Dendritic cell treated with granulocyte-macrophage colony-stimulating factor and Interleukin-4, amounts not matched to agents 40 ng/mL and 50 ng/mL, for 4 days (primary cell): ENCODE results near the gene OSGIN1.

ENCODE experiments used
- H3K27ac Mint-ChIP-seq: one replicate; pipeline ENCODE4 v1.8.0; 2022; ENCODE audit warnings: mild to moderate bottlenecking, mixed read lengths
- H3K27me3 Mint-ChIP-seq: one replicate; pipeline ENCODE4 v1.8.0; 2022; ENCODE audit warnings: mild to moderate bottlenecking, mixed read lengths
- H3K36me3 Mint-ChIP-seq: one replicate; pipeline ENCODE4 v1.8.0; 2022; ENCODE audit warnings: low read depth, mixed read lengths
- H3K4me1 Mint-ChIP-seq: one replicate; pipeline ENCODE4 v1.8.0; 2022; ENCODE audit warnings: low read depth, mixed read lengths
- H3K4me3 Mint-ChIP-seq: one replicate; pipeline ENCODE4 v1.8.0; 2022; ENCODE audit warnings: mild to moderate bottlenecking, moderate library complexity, mixed read lengths
- H3K9me3 Mint-ChIP-seq: one replicate; pipeline ENCODE4 v1.8.0; 2022; ENCODE audit warnings: mixed read lengths
- intact Hi-C: fragments of 100-400 bp; cut with micrococcal nuclease; formaldehyde crosslinking; loops from one replicate; pipeline ENCODE4 v1.15.0; 2022

OSGIN1 gene

DNA sequence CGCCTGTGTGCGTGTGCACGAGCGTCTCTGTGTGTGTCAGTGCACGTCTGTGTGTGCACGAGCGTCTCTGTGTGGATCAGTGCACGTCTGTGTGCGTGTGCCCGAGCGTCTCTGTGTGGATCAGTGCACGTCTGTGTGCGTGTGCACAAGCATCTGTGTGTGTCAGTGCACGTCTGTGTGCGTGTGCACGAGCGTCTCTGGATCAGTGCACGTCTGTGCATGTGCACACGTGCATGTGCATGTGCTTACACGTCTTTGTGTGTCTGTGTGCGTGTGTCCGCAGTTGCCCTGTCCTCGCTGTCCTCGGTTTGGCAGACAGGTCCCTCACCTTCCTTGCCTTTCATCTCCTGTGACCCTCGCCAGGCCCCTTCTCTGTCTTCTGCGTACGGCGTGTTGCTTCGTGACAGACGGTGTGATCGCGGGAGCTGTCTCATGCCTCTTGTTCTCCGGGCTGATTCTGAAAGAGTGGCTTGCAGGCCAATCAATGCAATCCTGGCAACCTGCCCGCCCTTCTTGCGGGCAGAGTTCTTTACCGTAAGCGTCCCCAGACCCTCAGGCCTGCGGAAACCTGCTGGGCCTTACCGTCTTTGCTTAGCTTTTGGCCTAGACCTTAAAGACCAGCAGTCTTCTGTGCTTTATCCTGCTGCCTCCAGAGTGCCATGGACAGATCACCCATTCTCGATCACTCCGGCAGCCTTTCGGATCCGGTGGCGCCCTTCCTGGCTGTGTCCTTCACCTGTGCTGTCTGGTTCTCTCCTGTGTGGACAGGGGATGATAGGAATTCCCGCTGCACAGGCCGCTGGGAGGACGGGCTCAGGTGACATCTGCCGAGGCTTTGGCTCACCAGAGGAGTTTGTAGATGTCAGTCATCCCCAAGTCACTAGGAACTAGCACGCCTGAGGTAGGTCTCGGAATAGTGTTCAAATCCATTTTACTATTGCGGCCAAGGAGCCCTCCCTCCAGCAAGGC lies 35.6 kb upstream of the OSGIN1 start:
- Mint-ChIP-seq H3K4me1 (no peaks in the 10 kb centered on the region), H3K4me3 (no peak overlapping the region), H3K27me3 (no peaks in the 10 kb centered on the region), H3K9me3 (no peaks in the 10 kb centered on the region), H3K27ac (no peak overlapping the region), H3K36me3 (peaks cover 100% of the 10 kb centered on the region)
- intact Hi-C loops: no loop called here

DNA sequence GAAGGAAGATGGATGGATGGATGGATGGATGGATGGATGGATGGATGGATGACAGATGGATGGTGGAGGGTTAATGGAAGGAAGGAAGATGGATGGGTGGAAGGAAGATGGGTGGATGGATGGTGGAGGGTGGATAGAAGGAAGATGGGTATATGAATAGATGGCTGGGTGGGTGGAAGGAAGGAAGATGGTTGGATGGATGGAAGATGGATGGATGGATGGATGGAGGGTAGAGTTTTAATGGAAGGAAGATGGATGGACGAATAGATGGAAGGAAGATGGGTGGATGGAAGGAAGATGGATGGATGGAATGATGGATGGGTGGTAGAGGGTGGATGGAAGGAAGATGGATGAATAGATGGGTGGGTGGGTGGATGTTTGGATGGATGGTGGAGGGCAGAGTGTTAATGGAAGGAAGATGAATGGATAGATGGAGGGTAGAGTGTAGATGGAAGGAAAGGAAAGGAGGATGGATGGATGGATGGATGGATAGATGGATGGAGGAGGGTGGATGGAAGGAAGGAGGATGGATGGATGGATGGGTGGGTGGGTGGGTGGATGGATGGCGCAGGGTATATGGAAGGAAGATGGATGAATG lies 32.0 kb upstream of the OSGIN1 start:
- H3K27me3 Mint-ChIP-seq: no peaks in the 10 kb centered on the region
- H3K36me3 Mint-ChIP-seq: peaks cover 94% of the 10 kb centered on the region
- no peaks in the 10 kb centered on the region for H3K4me1 Mint-ChIP-seq
- H3K27ac Mint-ChIP-seq: no peak overlapping the region
- intact Hi-C loops: no loop called here
- no peak overlapping the region for H3K4me3 Mint-ChIP-seq
- H3K9me3 Mint-ChIP-seq: no peaks in the 10 kb centered on the region

DNA sequence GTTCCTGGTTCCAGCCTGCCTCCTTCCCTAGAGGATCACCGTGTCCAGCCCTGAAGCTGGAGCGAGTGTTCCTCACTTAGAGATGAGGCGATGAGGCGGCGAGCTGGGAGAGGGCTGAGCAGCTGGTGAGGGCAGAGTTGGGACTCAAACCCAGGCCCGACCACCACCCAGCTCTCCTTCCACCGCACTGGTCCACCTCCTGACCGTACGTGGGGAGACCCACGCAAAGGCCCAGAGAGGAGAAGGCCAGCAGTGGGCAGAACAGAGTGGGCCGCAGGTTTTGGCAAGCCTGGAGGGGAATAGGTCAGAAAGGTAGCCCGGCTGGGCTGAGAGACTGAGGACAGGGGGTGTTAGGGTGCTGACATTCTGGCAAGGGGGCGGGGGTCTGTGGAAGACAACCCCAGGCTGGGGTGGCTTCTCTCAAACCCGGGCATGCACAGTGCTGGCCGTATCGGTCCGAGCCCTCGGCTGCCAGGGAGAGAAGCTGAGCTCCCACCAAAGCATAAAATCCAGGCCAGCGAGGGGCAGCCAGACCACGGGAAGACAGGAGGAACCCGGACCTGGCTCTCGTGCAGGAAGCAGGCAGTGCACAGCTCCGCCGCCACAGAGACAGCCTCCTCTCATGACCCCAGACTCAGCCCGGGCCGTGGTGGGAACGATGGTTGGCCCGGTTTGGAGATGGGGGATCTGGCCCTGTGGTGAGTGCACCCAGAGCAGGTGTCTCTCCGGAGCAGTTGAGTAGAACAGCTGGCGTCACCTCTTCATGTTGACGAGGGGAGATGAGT lies 29.3 kb upstream of the OSGIN1 start:
- H3K4me3 Mint-ChIP-seq: no peak overlapping the region
- H3K4me1 Mint-ChIP-seq: no peaks in the 10 kb centered on the region
- H3K27me3 Mint-ChIP-seq: no peaks in the 10 kb centered on the region
- peaks cover 69% of the 10 kb centered on the region for H3K36me3 Mint-ChIP-seq
- no peak overlapping the region for H3K27ac Mint-ChIP-seq
- H3K9me3 Mint-ChIP-seq: no peaks in the 10 kb centered on the region
- intact Hi-C loops: no loop called here

DNA sequence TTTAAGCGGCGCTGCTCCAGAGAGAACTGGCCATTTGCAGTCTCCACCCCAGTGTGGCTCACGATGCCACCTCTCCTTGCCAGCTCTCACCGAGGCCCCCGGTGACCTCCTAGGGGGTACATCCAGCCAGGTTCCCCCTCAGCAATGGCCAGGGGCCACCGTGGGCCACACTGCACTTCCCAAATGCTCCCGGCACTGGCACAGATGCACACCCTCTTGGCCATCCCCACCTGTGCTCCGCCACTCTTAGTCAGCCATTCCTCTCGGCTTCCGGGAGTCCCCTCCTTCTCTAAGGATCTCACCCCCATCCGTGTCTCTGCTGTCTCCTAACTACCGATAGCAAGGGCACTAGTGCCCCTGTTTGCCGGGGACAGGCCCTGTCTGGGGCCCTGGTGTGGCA lies 28.4 kb upstream of the OSGIN1 start:
- Mint-ChIP-seq H3K4me1 (no peaks in the 10 kb centered on the region), H3K27ac (no peak overlapping the region), H3K27me3 (no peaks in the 10 kb centered on the region), H3K36me3 (peaks cover 62% of the 10 kb centered on the region), H3K4me3 (no peak overlapping the region), H3K9me3 (no peaks in the 10 kb centered on the region)
- intact Hi-C loops: no loop called here

DNA sequence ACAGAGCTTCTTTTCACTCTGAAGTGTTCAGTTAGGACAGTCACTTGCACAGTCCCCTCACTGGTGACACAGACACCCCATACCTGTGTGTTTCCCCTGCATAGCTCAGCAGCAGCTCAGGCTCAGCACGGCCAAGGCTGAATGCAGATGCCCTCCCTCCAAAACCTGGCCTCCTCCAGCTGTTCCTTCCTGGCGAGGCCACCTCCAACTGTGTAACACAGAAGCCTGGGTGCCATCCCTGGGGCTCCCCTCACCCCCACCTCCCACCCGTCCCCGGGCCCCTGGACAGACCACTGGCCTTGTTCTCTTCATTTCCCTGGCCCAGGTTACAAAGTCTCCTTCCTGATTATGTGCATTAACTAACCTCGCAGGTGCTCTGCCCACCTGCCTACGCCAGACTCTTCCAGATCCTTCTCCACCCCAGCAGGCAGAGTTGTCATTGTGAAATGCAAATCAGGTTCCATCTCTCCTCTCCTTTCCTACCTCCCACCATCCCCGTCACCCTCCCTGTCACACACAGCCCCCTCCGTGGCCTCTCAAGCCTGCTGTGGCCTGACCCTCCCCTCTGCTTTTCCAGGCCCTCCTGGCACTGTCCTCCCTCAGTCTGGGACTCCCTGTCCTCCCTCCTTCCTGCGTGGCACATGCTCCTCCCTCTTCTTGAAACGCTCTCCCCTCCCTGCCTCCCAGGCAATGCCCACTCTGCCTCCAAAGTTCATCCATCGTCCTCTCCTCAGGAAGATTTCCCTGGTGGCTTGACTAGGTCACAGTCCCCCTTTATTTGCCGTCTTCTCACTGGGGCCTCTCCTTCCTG lies 27.7 kb upstream of the OSGIN1 start:
- H3K4me1 Mint-ChIP-seq: no peaks in the 10 kb centered on the region
- H3K27ac Mint-ChIP-seq: no peak overlapping the region
- intact Hi-C loops: no loop called here
- H3K4me3 Mint-ChIP-seq: no peak overlapping the region
- no peaks in the 10 kb centered on the region for H3K9me3 Mint-ChIP-seq
- H3K36me3 Mint-ChIP-seq: peaks cover 56% of the 10 kb centered on the region
- no peaks in the 10 kb centered on the region for H3K27me3 Mint-ChIP-seq

DNA sequence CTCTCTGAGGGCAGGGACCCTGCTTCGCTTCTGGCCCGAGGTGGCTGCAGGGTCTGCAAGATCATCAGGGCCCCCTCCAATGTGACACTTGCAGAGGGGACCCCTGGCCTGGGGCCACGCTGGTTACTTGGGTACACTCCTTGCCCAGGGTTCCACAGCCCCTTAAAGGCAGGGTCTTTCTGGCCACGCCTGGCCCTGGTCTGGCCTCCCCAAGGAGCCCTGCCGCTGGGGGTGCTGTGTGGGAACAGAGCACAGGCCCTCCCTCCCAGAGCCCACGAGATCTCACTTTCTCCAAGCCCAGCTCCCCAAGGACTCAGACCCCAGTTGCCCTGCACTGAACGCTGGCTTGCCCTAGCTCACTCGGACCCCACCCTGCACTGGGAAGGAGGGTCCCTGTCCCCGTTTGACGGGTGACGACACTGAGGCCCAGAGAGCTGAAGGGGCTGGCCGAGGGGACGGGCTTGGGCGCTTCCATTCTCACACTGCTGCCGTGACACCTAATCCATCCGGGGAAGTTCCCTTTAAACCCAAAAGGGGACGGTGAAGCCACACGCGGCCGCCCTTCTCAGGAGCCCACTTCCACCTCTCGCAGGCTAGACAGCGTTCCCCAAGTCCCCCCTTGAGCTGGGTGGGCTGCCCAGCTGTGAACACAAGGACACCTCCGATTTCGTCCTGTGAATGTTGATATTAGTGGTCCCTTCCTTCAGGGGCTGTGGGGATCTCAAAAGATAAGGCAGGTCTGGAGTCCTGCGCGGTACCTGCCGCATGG lies 26.9 kb upstream of the OSGIN1 start:
- intact Hi-C loops: no loop called here

DNA sequence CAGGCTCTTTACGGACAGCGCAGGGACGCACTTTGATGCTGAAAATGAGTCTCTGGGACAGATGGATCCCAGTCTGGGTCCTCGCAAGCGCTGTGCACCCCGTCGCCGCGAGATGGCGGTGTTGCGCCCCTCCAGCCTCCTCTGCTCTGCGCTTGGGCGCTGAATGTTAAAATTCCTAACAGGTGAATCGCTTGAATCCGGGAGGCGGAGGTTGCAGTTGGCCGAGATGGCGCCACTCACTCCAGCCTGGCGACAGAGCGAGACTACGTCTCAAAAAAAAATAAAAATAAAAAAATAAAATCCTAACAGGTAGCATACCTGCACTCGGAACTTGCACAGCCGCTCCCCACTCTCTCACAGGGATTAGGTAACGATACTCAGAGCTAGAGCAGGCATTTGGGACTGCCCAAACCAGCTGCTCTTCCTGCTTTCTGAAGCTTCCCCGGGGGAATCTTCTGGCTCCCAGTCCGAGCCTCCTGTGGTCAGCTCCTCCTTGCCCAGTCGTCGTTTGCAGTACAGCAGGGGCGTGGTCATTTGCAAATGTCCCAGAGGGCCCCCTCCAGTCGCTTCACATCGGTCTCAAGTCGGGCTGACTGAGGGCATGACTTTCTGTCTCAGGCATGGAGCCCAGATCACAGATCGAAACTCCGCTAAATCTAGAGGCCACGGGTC lies 26.2 kb upstream of the OSGIN1 start:
- intact Hi-C loops: no loop called here
- Mint-ChIP-seq H3K9me3 (no peaks in the 10 kb centered on the region), H3K27ac (no peak overlapping the region), H3K36me3 (peaks cover 40% of the 10 kb centered on the region), H3K4me3 (no peak overlapping the region), H3K27me3 (no peaks in the 10 kb centered on the region), H3K4me1 (no peaks in the 10 kb centered on the region)

More for the DNA sequence above, 26.9 kb upstream of the OSGIN1 start:
- Mint-ChIP-seq H3K4me3 (no peak overlapping the region), H3K4me1 (no peaks in the 10 kb centered on the region), H3K27ac (no peak overlapping the region), H3K9me3 (no peaks in the 10 kb centered on the region), H3K36me3 (peaks cover 47% of the 10 kb centered on the region), H3K27me3 (no peaks in the 10 kb centered on the region)

DNA sequence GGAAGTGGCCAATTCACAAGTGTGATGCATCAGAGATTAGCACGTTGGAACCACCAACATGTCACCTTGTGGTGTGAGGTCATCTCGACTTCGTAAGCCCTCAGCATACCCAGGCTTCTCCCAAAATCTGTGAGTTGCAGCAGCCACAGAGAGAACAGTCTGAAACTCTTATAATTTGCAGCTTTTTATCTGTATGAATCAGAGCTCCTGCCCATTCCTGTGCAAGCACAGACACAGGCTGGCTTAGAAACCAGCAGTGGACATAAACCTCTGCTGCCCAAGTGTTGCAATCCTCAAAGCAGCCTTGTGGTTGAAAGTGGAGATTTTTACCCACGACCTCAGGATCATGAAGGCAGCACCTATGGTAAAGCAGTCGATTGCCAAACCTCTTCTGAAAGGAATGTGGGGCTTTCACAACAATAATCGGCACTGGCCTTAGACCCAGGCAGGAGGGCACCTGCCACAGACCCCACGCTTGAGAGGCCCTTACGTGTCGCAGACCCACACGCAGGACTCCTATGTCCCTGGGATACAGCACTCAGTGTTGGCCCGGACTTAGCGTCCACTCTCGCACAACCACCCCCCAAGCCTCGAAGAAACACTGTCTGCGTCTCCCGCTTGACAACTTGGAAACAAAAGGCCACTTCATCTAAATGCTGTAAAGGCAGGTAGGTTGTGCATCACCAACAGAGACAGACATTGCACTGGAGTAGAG lies 24.5 kb upstream of the OSGIN1 start:
- Mint-ChIP-seq H3K27ac (no peak overlapping the region), H3K9me3 (no peaks in the 10 kb centered on the region), H3K36me3 (peaks cover 25% of the 10 kb centered on the region), H3K4me1 (no peaks in the 10 kb centered on the region), H3K27me3 (no peaks in the 10 kb centered on the region), H3K4me3 (no peak overlapping the region)
- intact Hi-C loops: no loop called here

DNA sequence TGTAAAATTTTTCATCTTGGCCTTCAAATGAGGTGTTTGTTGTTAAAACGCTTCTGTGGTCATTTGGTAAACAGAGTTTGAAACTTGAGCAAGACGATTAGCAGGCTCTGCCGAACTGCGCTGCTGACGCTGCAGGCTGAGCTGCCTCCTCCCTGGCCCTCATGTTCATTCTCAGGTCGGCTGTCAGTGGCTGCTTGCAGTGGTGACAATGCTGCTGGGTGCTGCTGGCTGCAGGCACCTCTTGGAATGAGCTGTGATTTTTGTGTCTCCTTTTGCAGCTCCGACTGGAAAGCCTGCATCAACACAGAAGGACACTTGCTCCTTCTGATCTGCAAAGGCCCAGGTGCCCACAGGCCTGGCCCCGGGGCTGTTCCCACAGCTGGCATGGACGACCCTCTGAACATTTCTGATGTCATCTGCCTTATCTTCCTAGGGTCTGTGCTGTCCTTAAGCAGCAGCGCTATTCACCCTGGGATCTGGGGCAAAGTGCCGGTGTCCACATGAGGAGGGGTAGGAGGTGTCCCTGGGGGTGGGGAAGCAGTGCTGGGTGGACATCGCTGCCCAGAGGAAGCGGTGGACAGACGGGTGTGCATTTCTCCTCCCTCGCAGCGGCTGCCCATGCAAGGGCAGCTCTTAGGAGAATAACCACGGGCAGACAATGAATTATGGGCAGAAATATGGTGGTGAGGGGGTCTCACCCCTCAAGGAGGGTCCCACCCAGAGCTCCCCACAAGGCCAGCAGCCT lies 23.1 kb upstream of the OSGIN1 start:
- intact Hi-C loops: no loop called here
- Mint-ChIP-seq H3K9me3 (no peaks in the 10 kb centered on the region), H3K4me1 (no peaks in the 10 kb centered on the region), H3K27ac (no peak overlapping the region), H3K4me3 (no peak overlapping the region), H3K36me3 (peaks cover 14% of the 10 kb centered on the region), H3K27me3 (peaks cover 2% of the 10 kb centered on the region)

DNA sequence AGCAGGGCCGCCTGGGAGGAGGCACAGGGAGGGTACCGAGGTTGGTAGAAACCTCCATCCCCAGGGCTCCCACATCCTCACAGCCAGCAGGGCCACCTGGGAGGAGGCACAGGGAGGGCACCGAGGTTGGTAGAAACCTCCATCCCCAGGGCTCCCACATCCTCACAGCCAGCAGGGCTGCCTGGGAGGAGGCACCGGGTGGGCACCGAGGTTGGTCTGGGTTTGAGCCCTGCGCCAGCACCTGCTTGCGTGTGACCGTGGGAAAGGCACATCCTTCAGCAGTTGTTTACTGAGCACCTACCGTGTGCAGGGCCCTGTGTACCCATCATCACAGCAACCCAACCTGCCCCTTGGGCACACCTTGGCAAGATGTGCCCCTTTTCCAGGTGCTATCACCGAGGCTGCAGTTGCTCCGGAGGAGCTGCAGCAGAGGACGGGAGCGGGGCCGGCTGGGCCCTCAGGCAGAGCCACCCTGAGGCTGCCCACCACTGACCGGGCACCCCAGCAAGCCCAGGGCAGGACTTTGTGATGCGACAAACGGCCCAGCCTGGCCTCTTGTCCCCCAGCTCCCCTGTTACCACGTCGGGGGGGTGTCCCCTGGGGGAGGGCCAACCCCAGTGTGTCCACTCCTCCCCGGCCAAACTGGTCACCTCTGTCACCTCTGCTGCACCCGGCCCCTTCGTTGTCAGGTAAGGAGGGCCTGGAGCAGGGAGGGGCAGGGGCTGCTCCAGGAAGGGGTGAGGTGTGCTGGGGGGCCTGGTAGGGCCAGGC lies 22.1 kb upstream of the OSGIN1 start:
- no peak overlapping the region for H3K27ac Mint-ChIP-seq
- H3K4me1 Mint-ChIP-seq: no peaks in the 10 kb centered on the region
- H3K36me3 Mint-ChIP-seq: peaks cover 5% of the 10 kb centered on the region
- intact Hi-C loops: no loop called here
- H3K9me3 Mint-ChIP-seq: no peaks in the 10 kb centered on the region
- no peak overlapping the region for H3K4me3 Mint-ChIP-seq
- peaks cover 5% of the 10 kb centered on the region for H3K27me3 Mint-ChIP-seq

DNA sequence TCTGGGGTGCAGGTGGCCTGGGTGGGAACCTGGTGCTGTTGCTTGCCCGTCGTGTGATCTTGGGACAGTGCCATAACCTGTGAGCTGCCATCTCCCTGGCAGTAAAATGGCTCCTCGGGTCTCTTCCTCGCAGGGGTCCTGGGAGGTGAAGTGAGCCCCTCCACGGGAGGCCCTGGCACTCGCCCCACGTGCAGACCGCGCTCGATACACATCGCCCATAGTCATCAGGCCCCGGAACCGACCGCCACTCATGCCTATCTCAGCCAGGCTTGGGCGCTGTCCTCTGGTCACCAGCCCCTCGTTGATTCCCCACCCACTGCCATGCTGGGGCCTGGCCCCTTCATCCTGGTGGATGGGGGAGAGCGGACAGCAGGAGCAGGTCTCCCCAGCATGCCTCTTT lies 21.5 kb upstream of the OSGIN1 start:
- Mint-ChIP-seq H3K36me3 (peaks cover 5% of the 10 kb centered on the region), H3K4me1 (no peaks in the 10 kb centered on the region), H3K9me3 (no peaks in the 10 kb centered on the region), H3K4me3 (no peak overlapping the region), H3K27ac (no peak overlapping the region), H3K27me3 (peaks cover 5% of the 10 kb centered on the region)
- intact Hi-C loops: no loop called here
